ENCODE data around the gene EXOC4. TPM values are rescaled to one million over a fixed set of nuclear protein-coding genes. Genes with fewer than 3 reads are reported as not detected.

Gene EXOC4
- total RNA-seq, 1 experiment from 2014 or later, result 75.8 TPM

DNA sequence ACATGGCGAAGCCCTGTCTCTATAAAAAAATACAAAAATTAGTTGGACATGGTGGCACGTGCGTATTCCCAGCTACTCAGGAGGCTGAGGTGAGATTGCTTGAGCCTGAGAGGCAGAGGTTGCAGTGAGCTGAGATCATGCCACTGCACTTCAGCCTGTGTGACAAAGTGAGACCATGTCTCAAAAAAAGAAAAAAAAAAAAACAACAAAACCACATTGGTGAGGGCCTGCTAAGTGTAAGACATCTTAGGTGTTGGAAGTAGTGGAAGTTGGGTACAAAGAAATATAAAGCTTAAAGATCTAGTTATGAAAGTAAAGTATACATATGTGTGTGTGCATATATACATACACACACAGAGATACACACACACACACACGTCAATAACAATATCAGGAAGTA is 228.0 kb downstream of the EXOC4 start:
- Mint-ChIP-seq H3K27ac (no peak overlapping the region), H3K4me3 (no peak overlapping the region), H3K9me3 (no peaks in the 10 kb centered on the region), H3K27me3 (ENCODE audit: low read depth) (no peaks in the 10 kb centered on the region), H3K4me1 (no peaks in the 10 kb centered on the region), H3K36me3 (ENCODE audit: insufficient read depth in 1 of 3, low read depth in 3 of 3) (no peaks in the 10 kb centered on the region)
- Histone ChIP-seq H4K91ac (ENCODE audit: insufficient read length, low read depth, low read length) (no peak overlapping the region), H2BK12ac (ENCODE audit: insufficient read length, low read depth, low read length) (no peak overlapping the region), H2BK20ac (ENCODE audit: low read depth, low read length, poor library complexity, severe bottlenecking) (no peak overlapping the region), H3K4me1 (ENCODE audit: insufficient read depth, low read length) (no peaks in the 10 kb centered on the region), H3K9ac (ENCODE audit: extremely low read depth, insufficient read length, low read length) (no peak overlapping the region), H3K14ac (ENCODE audit: insufficient read depth, low read length) (no peak overlapping the region), H2BK5ac (ENCODE audit: insufficient read length, low read length) (no peak overlapping the region), H3K23ac (ENCODE audit: insufficient read length, low read depth, low read length) (no peak overlapping the region), H3K27me3 (ENCODE audit: insufficient read depth, low read length) (no peaks in the 10 kb centered on the region), H4K20me1 (ENCODE audit: control insufficient read depth, insufficient read depth, insufficient read length) (no peaks in the 10 kb centered on the region), H3K4me2 (ENCODE audit: insufficient read depth, insufficient read length, low read length) (no peak overlapping the region), H4K8ac (replicated peaks; ENCODE audit: insufficient read length, low read depth, low read length) (no peak overlapping the region), H4K5ac (ENCODE audit: insufficient read length, low read depth, low read length) (no peak overlapping the region), H3K56ac (ENCODE audit: insufficient read length, low read depth, low read length) (no peak overlapping the region), H3K23me2 (ENCODE audit: insufficient read length, low read depth, low read length, poor library complexity, severe bottlenecking) (no peaks in the 10 kb centered on the region), H2BK15ac (ENCODE audit: low read depth, low read length) (no peak overlapping the region), H3K4ac (ENCODE audit: low read depth, low read length) (no peak overlapping the region), H2BK120ac (ENCODE audit: low read depth, low read length, poor library complexity, severe bottlenecking) (no peak overlapping the region), H3K18ac (ENCODE audit: insufficient read length, low read depth, low read length) (no peak overlapping the region), H2AFZ (ENCODE audit: low read length) (no peak overlapping the region), H3K79me2 (ENCODE audit: insufficient read depth, low read length) (no peaks in the 10 kb centered on the region), H3T11ph (ENCODE audit: low read length) (no peak overlapping the region), H3K27ac (ENCODE audit: insufficient read length, low read depth, low read length) (no peak overlapping the region), H3K9me3 (ENCODE audit: control insufficient read depth, low read depth, low read length) (no peaks in the 10 kb centered on the region), H2AK5ac (ENCODE audit: insufficient read length, low read length) (no peak overlapping the region), H3K79me1 (ENCODE audit: insufficient read depth, low read depth, low read length, poor library complexity, severe bottlenecking) (no peaks in the 10 kb centered on the region)
- no peak for DNase-seq
- TF ChIP-seq, protein P1, sequence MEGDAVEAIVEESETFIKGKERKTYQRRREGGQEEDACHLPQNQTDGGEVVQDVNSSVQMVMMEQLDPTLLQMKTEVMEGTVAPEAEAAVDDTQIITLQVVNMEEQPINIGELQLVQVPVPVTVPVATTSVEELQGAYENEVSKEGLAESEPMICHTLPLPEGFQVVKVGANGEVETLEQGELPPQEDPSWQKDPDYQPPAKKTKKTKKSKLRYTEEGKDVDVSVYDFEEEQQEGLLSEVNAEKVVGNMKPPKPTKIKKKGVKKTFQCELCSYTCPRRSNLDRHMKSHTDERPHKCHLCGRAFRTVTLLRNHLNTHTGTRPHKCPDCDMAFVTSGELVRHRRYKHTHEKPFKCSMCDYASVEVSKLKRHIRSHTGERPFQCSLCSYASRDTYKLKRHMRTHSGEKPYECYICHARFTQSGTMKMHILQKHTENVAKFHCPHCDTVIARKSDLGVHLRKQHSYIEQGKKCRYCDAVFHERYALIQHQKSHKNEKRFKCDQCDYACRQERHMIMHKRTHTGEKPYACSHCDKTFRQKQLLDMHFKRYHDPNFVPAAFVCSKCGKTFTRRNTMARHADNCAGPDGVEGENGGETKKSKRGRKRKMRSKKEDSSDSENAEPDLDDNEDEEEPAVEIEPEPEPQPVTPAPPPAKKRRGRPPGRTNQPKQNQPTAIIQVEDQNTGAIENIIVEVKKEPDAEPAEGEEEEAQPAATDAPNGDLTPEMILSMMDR (conservative IDR thresholded peaks at IDR 0.05), result no peak
- WGBS (ENCODE audit: extremely low coverage, insufficient read length, low lambda C conversion rate), result no CpG with 5 or more reads among the region's 4 CpGs
